ENCODE measurements around the gene NSMCE1.
"Not testable (repeated sequence)": the region's sequence is repeated elsewhere in the genome, so short reads cannot be mapped to it uniquely, and the experiment has no call there.

The NSMCE1 gene

GRCh38 chr16:27275394-27275793 lies 6.8 kb upstream of the NSMCE1 start:
- Histone ChIP-seq H3K27me3 (ENCODE audit: insufficient read depth, low read length) (no peaks in the 10 kb centered on the region), H4K8ac (ENCODE audit: low read depth, low read length) (no peak overlapping the region), H2BK12ac (ENCODE audit: low read length) (no peak overlapping the region), H3K4me3 (ENCODE audit: low read depth, low read length) (no peak overlapping the region), H4K12ac (ENCODE audit: low read depth, low read length) (no peak overlapping the region), H3K36me3 (ENCODE audit: control insufficient read depth in 1 of 2, insufficient read depth in 2 of 2, low read length in 2 of 2) (no peaks in the 10 kb centered on the region), H2AFZ (ENCODE audit: insufficient read depth, low read length, poor library complexity) (no peak overlapping the region), H4K91ac (ENCODE audit: low read depth, low read length) (no peak overlapping the region), H3K4me1 (ENCODE audit: control insufficient read depth in 1 of 2, insufficient read depth in 2 of 2, low read length in 2 of 2) (no peaks in the 10 kb centered on the region), H3K23ac (ENCODE audit: low read length) (no peak overlapping the region), H3K18ac (ENCODE audit: low read length) (no peak overlapping the region), H3K27ac (ENCODE audit: low read depth, low read length) (no peak overlapping the region), H3K79me2 (ENCODE audit: control insufficient read depth, insufficient read depth, low read length, poor library complexity) (no peaks in the 10 kb centered on the region), H2BK5ac (ENCODE audit: low read depth, low read length, poor library complexity) (no peak overlapping the region), H2AK5ac (ENCODE audit: low read length) (no peak overlapping the region), H3K4ac (ENCODE audit: low read depth, low read length) (no peak overlapping the region), H3K79me1 (ENCODE audit: low read length) (no peaks in the 10 kb centered on the region), H3K4me2 (ENCODE audit: low read length) (no peak overlapping the region), H3K9me3 (ENCODE audit: insufficient read depth, low read depth, low read length) (no peaks in the 10 kb centered on the region), H2BK120ac (ENCODE audit: insufficient read depth, low read length, poor library complexity) (no peak overlapping the region), H3K14ac (ENCODE audit: low read length) (no peak overlapping the region), H3K9ac (ENCODE audit: low read length) (no peak overlapping the region)
- no CpG with 5 or more reads among the region's 1 CpG for WGBS (ENCODE audit: extremely low coverage, insufficient coverage, insufficient read length)
- DNase-seq = no peak

- H4K12ac ChIP-seq (ENCODE audit: low read depth, low read length); H3K79me2 ChIP-seq (ENCODE audit: control insufficient read depth, insufficient read depth, low read length, poor library complexity): not testable (repeated sequence)
- WGBS (ENCODE audit: extremely low coverage, insufficient coverage, insufficient read length) = no CpG with 5 or more reads among the region's 7 CpGs
Measured at GRCh38 chr16:27274424-27274874, 5.9 kb upstream of the NSMCE1 start.

GRCh38 chr16:27273670-27274423 lies 5.3 kb upstream of the NSMCE1 start:
- peaks cover 0 to 2% of the 10 kb centered on the region in 2 experiments for H3K4me1 ChIP-seq (ENCODE audit: control insufficient read depth in 1 of 2, insufficient read depth in 2 of 2, low read length in 2 of 2)
- no peak overlapping the region for H2BK120ac ChIP-seq (ENCODE audit: insufficient read depth, low read length, poor library complexity)
- no CpG with 5 or more reads among the region's 8 CpGs for WGBS (ENCODE audit: extremely low coverage, insufficient coverage, insufficient read length)
- no peak overlapping the region for H2BK5ac ChIP-seq (ENCODE audit: low read depth, low read length, poor library complexity)
- peaks cover 1% of the 10 kb centered on the region for H3K79me2 ChIP-seq (ENCODE audit: control insufficient read depth, insufficient read depth, low read length, poor library complexity)
- H3K18ac ChIP-seq (ENCODE audit: low read length) = no peak overlapping the region
- no peak overlapping the region for H3K23ac ChIP-seq (ENCODE audit: low read length)
- no peak for DNase-seq
- no peak overlapping the region for H3K14ac ChIP-seq (ENCODE audit: low read length)
- H2AFZ ChIP-seq (ENCODE audit: insufficient read depth, low read length, poor library complexity) = no peak overlapping the region
- H2BK12ac ChIP-seq (ENCODE audit: low read length) = no peak overlapping the region
- H4K12ac ChIP-seq (ENCODE audit: low read depth, low read length) = no peak overlapping the region
- no peak overlapping the region for H3K4me3 ChIP-seq (ENCODE audit: low read depth, low read length)
- H3K4me2 ChIP-seq (ENCODE audit: low read length) = no peak overlapping the region
- no peaks in the 10 kb centered on the region for H3K36me3 ChIP-seq (ENCODE audit: control insufficient read depth in 1 of 2, insufficient read depth in 2 of 2, low read length in 2 of 2)
- no peaks in the 10 kb centered on the region for H3K27me3 ChIP-seq (ENCODE audit: insufficient read depth, low read length)
- no peak overlapping the region for H4K8ac ChIP-seq (ENCODE audit: low read depth, low read length)
- no peaks in the 10 kb centered on the region for H3K9me3 ChIP-seq (ENCODE audit: insufficient read depth, low read depth, low read length)
- no peak overlapping the region for H2AK5ac ChIP-seq (ENCODE audit: low read length)
- peaks cover under 1% of the 10 kb centered on the region for H3K79me1 ChIP-seq (ENCODE audit: low read length)
- no peak overlapping the region for H4K91ac ChIP-seq (ENCODE audit: low read depth, low read length)
- no peak overlapping the region for H3K9ac ChIP-seq (ENCODE audit: low read length)
- H3K4ac ChIP-seq (ENCODE audit: low read depth, low read length) = no peak overlapping the region
- no peak overlapping the region for H3K27ac ChIP-seq (ENCODE audit: low read depth, low read length)

More at GRCh38 chr16:27274424-27274874, 5.9 kb upstream of the NSMCE1 start:
- H2BK5ac ChIP-seq (ENCODE audit: low read depth, low read length, poor library complexity); H3K79me1 ChIP-seq (ENCODE audit: low read length); H3K4me3 ChIP-seq (ENCODE audit: low read depth, low read length); H4K91ac ChIP-seq (ENCODE audit: low read depth, low read length); H3K18ac ChIP-seq (ENCODE audit: low read length); H3K4ac ChIP-seq (ENCODE audit: low read depth, low read length); H3K23ac ChIP-seq (ENCODE audit: low read length); H2BK12ac ChIP-seq (ENCODE audit: low read length); H2AFZ ChIP-seq (ENCODE audit: insufficient read depth, low read length, poor library complexity); H3K4me2 ChIP-seq (ENCODE audit: low read length); H3K4me1 ChIP-seq (ENCODE audit: control insufficient read depth in 1 of 2, insufficient read depth in 2 of 2, low read length in 2 of 2); H3K9me3 ChIP-seq (ENCODE audit: insufficient read depth, low read depth, low read length); H4K8ac ChIP-seq (ENCODE audit: low read depth, low read length); H3K14ac ChIP-seq (ENCODE audit: low read length); H3K9ac ChIP-seq (ENCODE audit: low read length); H3K27ac ChIP-seq (ENCODE audit: low read depth, low read length); H2BK120ac ChIP-seq (ENCODE audit: insufficient read depth, low read length, poor library complexity); H3K36me3 ChIP-seq (ENCODE audit: control insufficient read depth in 1 of 2, insufficient read depth in 2 of 2, low read length in 2 of 2); H3K27me3 ChIP-seq (ENCODE audit: insufficient read depth, low read length); DNase-seq; H2AK5ac ChIP-seq (ENCODE audit: low read length): not testable (repeated sequence)

GRCh38 chr16:27273330-27273669 lies 4.7 kb upstream of the NSMCE1 start:
- H3K18ac ChIP-seq (ENCODE audit: low read length) = no peak overlapping the region
- no peaks in the 10 kb centered on the region for H3K36me3 ChIP-seq (ENCODE audit: control insufficient read depth in 1 of 2, insufficient read depth in 2 of 2, low read length in 2 of 2)
- H2AFZ ChIP-seq (ENCODE audit: insufficient read depth, low read length, poor library complexity) = no peak overlapping the region
- no peak overlapping the region for H3K4ac ChIP-seq (ENCODE audit: low read depth, low read length)
- no peak overlapping the region for H2BK120ac ChIP-seq (ENCODE audit: insufficient read depth, low read length, poor library complexity)
- no peak overlapping the region for H4K91ac ChIP-seq (ENCODE audit: low read depth, low read length)
- no peak for DNase-seq
- H3K14ac ChIP-seq (ENCODE audit: low read length) = no peak overlapping the region
- H2BK5ac ChIP-seq (ENCODE audit: low read depth, low read length, poor library complexity) = no peak overlapping the region
- no peak overlapping the region for H4K8ac ChIP-seq (ENCODE audit: low read depth, low read length)
- no peak overlapping the region for H2BK12ac ChIP-seq (ENCODE audit: low read length)
- H3K79me1 ChIP-seq (ENCODE audit: low read length) = peaks cover 2% of the 10 kb centered on the region
- no peak overlapping the region for H4K12ac ChIP-seq (ENCODE audit: low read depth, low read length)
- no peak overlapping the region for H2AK5ac ChIP-seq (ENCODE audit: low read length)
- no peak overlapping the region for H3K4me3 ChIP-seq (ENCODE audit: low read depth, low read length)
- H3K4me1 ChIP-seq (ENCODE audit: control insufficient read depth in 1 of 2, insufficient read depth in 2 of 2, low read length in 2 of 2) = peaks cover 0 to 3% of the 10 kb centered on the region in 2 experiments
- H3K9ac ChIP-seq (ENCODE audit: low read length) = no peak overlapping the region
- no CpG with 5 or more reads among the region's 4 CpGs for WGBS (ENCODE audit: extremely low coverage, insufficient coverage, insufficient read length)
- H3K23ac ChIP-seq (ENCODE audit: low read length) = no peak overlapping the region
- no peak overlapping the region for H3K27ac ChIP-seq (ENCODE audit: low read depth, low read length)
- peaks cover 2% of the 10 kb centered on the region for H3K79me2 ChIP-seq (ENCODE audit: control insufficient read depth, insufficient read depth, low read length, poor library complexity)
- H3K9me3 ChIP-seq (ENCODE audit: insufficient read depth, low read depth, low read length) = no peaks in the 10 kb centered on the region
- H3K27me3 ChIP-seq (ENCODE audit: insufficient read depth, low read length) = no peaks in the 10 kb centered on the region
- H3K4me2 ChIP-seq (ENCODE audit: low read length) = no peak overlapping the region
